CD4-positive, alpha-beta T cell (primary cell): ENCODE data around the gene TCTA. TPM values are rescaled to one million over a fixed set of nuclear protein-coding genes. Genes with fewer than 3 reads are reported as not detected.
"Not testable (repeated sequence)": the region's sequence is repeated elsewhere in the genome, so short reads cannot be mapped to it uniquely, and the experiment has no call there.

Source experiments
- ATAC-seq: fragments of 200-7000 bp; cut with Tn5 transposase; one replicate; pipeline ENCODE4 v1.10.0; 2022; ENCODE audit warnings: mild to moderate bottlenecking; ENCODE audit not compliant: poor library complexity
- CTCF ChIA-PET: fragments of 350-600 bp; sonication (Branson Sonifier 250); formaldehyde crosslinking; loops from one replicate; lab custom pipeline; 2021; ENCODE audit warnings: antibody characterized with exemption, inconsistent platforms; lab: Charles Lee
- POLR2A ChIA-PET: fragments of 350-600 bp; sonication (Branson Sonifier 250); formaldehyde crosslinking; loops from one replicate; lab custom pipeline; 2021; ENCODE audit warnings: antibody characterized with exemption, inconsistent platforms; lab: Charles Lee
- DNase-seq, 14 experiments: peaks; one replicate each; pipeline ENCODE4 v3.0.0-alpha.2; 2013 to 2020; ENCODE audit warnings: mixed read lengths in 2 of 14
- H3K27ac ChIP-seq, 2 donors: one replicate each; pipeline versions ENCODE4 v1.5.1 to v1.7.0; 2013; ENCODE audit warnings: low read length in 2 of 2, low read depth in 1 of 2, mild to moderate bottlenecking in 1 of 2
- H3K27me3 ChIP-seq, 2 experiments: 1 replicate in 1 of 2; 2 replicates in 1 of 2; pipeline versions ENCODE4 v1.6.1 to v1.7.0; 2013; ENCODE audit warnings: low read length in 2 of 2, control low read depth in 1 of 2, mild to moderate bottlenecking in 1 of 2, moderate library complexity in 1 of 2; ENCODE audit not compliant: insufficient read depth in 2 of 2, control insufficient read depth in 1 of 2
- H3K36me3 ChIP-seq: one replicate; pipeline ENCODE4 v1.6.1; 2013; ENCODE audit warnings: low read length, control low read depth; ENCODE audit not compliant: insufficient read depth
- H3K4me1 ChIP-seq: one replicate; pipeline ENCODE4 v1.6.1; 2013; ENCODE audit warnings: low read length, control low read depth; ENCODE audit not compliant: insufficient read depth
- H3K4me3 ChIP-seq: one replicate; pipeline ENCODE4 v1.5.1; 2013; ENCODE audit warnings: mild to moderate bottlenecking, low read length, moderate library complexity
- H3K9me3 ChIP-seq, 2 experiments: 1 replicate in 1 of 2; 2 replicates in 1 of 2; pipeline versions ENCODE4 v1.6.1 to v1.7.0; 2013; ENCODE audit warnings: low read length in 2 of 2, mild to moderate bottlenecking in 2 of 2, control low read depth in 1 of 2, moderate library complexity in 1 of 2; ENCODE audit not compliant: control insufficient read depth in 1 of 2, insufficient read depth in 1 of 2
- H3K27ac Mint-ChIP-seq: one replicate; pipeline ENCODE4 v1.8.0; 2020; ENCODE audit warnings: mixed read lengths
- H3K27me3 Mint-ChIP-seq: one replicate; pipeline ENCODE4 v1.8.0; 2021; ENCODE audit warnings: mixed read lengths
- H3K36me3 Mint-ChIP-seq: one replicate; pipeline ENCODE4 v1.8.0; 2021; ENCODE audit warnings: low read depth, mixed read lengths
- H3K4me1 Mint-ChIP-seq: one replicate; pipeline ENCODE4 v1.8.0; 2021; ENCODE audit warnings: low read depth, mixed read lengths
- H3K4me3 Mint-ChIP-seq: one replicate; pipeline ENCODE4 v1.8.0; 2020; ENCODE audit warnings: mild to moderate bottlenecking, mixed read lengths
- H3K9me3 Mint-ChIP-seq: one replicate; pipeline ENCODE4 v1.8.0; 2020; ENCODE audit warnings: mixed read lengths
- intact Hi-C, 2 experiments: fragments of 100-400 bp; cut with DNase I in 1 of 2; cut with micrococcal nuclease in 1 of 2; formaldehyde crosslinking; loops; one replicate each; pipeline versions ENCODE4 v1.15.1 to v1.9.0; 2023 to 2025; cut with DNase I, micrococcal nuclease
- total RNA-seq, 174 experiments: library from RNA in 2 of 174; stranded (reverse) in 2 of 174; gene quantifications; one replicate each; pipeline ENCODE4 v1.2.3 and lab custom pipeline; 2021 to 2026
- TF ChIP-seq, protein P1 (sequence below): fragments of 200-600 bp; IDR thresholded peaks from one replicate; pipeline ENCODE4 v1.8.0; 2022; ENCODE audit warnings: antibody characterized with exemption, mild to moderate bottlenecking

Gene TCTA
- total RNA-seq, 2 experiments from 2014 or later, result 21.4 to 22.0 TPM

DNA sequence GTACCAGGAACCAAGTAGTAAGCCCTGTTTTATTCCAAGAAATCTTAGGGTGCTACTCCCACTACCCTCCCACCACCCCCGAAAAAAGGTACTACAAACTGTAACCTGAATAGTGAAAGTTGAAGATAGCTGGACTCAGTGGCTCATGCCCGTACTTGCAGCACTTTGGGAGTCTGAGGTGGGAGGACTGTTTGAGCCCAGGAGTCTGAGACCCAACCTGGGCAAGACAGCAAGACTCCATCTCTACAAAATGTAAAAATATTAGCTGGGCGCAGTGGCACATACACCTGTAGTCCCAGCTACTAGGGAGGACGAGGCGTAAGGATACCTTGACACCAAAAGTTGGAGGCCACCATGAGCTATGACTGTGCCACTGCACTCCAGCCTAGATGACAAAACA lies 8.3 kb upstream of the TCTA start:
- peaks cover 22% of the 10 kb centered on the region for H3K36me3 ChIP-seq
- ChIA-PET POLR2A (interaction anchor here (0.6 to 1.1 kb wide), 3 partner anchors 8 to 23 kb away, joined by 3 to 4 read pairs (median 3); partner anchors contain the start of genes RHOA and TCTA), CTCF (interaction anchor here (0.7 kb wide), 1 partner anchor 443 kb away, joined by 3 read pairs; no protein-coding TSS in a partner anchor)
- no peaks in the 10 kb centered on the region for H3K27me3 ChIP-seq
- TF ChIP-seq, protein P1, sequence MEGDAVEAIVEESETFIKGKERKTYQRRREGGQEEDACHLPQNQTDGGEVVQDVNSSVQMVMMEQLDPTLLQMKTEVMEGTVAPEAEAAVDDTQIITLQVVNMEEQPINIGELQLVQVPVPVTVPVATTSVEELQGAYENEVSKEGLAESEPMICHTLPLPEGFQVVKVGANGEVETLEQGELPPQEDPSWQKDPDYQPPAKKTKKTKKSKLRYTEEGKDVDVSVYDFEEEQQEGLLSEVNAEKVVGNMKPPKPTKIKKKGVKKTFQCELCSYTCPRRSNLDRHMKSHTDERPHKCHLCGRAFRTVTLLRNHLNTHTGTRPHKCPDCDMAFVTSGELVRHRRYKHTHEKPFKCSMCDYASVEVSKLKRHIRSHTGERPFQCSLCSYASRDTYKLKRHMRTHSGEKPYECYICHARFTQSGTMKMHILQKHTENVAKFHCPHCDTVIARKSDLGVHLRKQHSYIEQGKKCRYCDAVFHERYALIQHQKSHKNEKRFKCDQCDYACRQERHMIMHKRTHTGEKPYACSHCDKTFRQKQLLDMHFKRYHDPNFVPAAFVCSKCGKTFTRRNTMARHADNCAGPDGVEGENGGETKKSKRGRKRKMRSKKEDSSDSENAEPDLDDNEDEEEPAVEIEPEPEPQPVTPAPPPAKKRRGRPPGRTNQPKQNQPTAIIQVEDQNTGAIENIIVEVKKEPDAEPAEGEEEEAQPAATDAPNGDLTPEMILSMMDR, result no peak
- Mint-ChIP-seq H3K9me3 (no peaks in the 10 kb centered on the region), H3K4me1 (peaks cover 69% of the 10 kb centered on the region), H3K36me3 (peaks cover 59% of the 10 kb centered on the region), H3K27me3 (no peaks in the 10 kb centered on the region), H3K4me3 (no peak overlapping the region), H3K27ac (no peak overlapping the region)
- H3K4me3 ChIP-seq, result no peak overlapping the region
- H3K27ac ChIP-seq, result no peak overlapping the region
- DNase-seq (no peak), ATAC-seq (no peak)
- intact Hi-C loops, result no loop called here
- H3K9me3 ChIP-seq, result no peaks in the 10 kb centered on the region
- H3K4me1 ChIP-seq, result peaks cover 63% of the 10 kb centered on the region

DNA sequence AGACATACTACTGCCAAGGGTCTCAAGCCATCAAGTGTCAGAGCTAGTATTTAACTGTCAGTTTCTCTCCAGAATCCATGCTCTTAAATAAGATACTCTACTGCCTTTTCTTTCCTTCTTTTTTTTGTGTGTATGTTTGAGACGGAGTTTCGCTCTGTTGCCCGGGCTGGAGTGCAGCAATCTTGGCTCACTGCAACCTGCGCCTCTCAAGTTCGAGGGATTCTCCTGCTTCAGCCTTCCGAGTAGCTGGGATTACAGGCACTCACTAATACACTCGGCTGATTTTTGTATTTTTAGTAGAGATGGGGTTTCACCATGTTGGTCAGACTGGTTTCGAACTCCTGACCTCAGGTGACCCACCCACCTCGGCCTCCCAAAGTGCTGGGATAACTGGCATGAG lies 6.7 kb upstream of the TCTA start:
- peaks cover 49% of the 10 kb centered on the region for H3K36me3 Mint-ChIP-seq
- DNase-seq, intact Hi-C loops, H3K9me3 Mint-ChIP-seq, H3K4me3 ChIP-seq, H3K9me3 ChIP-seq, ATAC-seq, H3K27me3 Mint-ChIP-seq, H3K4me3 Mint-ChIP-seq, H3K27me3 ChIP-seq: not testable (repeated sequence)
- Histone ChIP-seq H3K36me3 (peaks cover 20% of the 10 kb centered on the region), H3K27ac (peak overlapping the region in 1 of 2 donors; percentile 13), H3K4me1 (peaks cover 62% of the 10 kb centered on the region)
- POLR2A ChIA-PET, result interaction anchor here (0.7 to 1.2 kb wide), 3 partner anchors 19 to 749 kb away, joined by 3 read pairs; partner anchors contain the start of gene USP4
- CTCF ChIA-PET, result interaction anchor here (1.1 kb wide), 1 partner anchor 65 kb away, joined by 3 read pairs; no protein-coding TSS in a partner anchor
- peak overlapping the region; percentile 74 for H3K27ac Mint-ChIP-seq
- H3K4me1 Mint-ChIP-seq, result peaks cover 67% of the 10 kb centered on the region

DNA sequence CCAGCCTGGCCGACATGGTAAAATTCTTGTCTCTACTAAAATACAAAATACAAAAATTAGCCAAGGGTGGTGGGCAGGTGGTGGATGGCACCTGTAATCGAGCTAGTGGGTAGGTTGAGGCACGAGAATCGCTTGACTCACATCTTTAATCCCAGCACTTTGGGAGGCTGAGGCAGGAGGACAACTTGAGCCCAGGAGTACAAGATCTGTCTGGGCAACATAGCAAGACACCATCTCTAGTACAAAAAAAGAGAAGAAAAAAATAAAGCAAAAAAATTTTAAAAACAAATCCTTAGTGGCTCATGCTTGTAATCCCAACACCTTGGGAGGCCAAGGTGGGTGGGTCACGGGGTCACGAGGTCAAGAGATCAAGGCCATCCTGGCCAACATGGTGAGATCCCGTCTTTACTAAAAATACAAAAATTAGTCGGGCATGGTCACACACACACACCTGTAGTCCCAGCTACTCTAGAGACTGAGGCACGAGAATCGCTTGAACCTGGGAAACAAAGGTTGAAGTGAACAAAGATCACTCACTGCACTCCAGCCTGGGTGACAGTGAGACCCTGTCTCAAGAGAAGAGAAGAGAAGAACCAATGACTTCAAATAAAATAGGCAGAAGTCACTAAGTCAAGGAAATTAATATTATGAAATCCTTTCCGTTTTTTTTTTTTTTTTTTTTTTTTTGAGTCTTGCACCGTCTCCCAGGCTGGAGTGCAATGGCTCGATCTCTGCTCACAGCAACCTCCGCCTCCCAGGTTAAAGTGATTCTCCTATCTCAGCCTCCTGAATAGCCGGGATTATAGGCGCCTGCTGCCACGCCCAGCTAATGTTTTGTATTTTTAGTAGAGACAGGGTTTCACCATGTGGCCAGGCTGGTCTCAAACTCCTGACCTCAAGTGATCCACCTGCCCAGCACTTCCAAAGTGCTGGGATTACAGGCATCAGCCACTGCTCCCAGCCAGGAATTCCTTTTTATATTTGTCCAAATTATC lies 5.4 kb upstream of the TCTA start:
- ATAC-seq, result no peak
- CTCF ChIA-PET, result interaction anchor here (0.6 to 0.7 kb wide), 2 partner anchors 22 to 50 kb away, joined by 3 to 5 read pairs; partner anchors contain the start of gene NICN1
- Histone ChIP-seq H3K4me1 (peaks cover 53% of the 10 kb centered on the region), H3K4me3 (no peak overlapping the region), H3K9me3 (no peaks in the 10 kb centered on the region), H3K27me3 (no peaks in the 10 kb centered on the region), H3K36me3 (peaks cover 16% of the 10 kb centered on the region), H3K27ac (peak overlapping the region in 1 of 2 donors; percentile 9)
- TF ChIP-seq, protein P1, result no peak
- Mint-ChIP-seq H3K36me3 (peaks cover 46% of the 10 kb centered on the region), H3K9me3 (no peaks in the 10 kb centered on the region), H3K4me1 (peaks cover 63% of the 10 kb centered on the region), H3K4me3 (peak overlapping the region; percentile 68), H3K27me3 (no peaks in the 10 kb centered on the region), H3K27ac (peak overlapping the region; percentile 74)
- no peak for DNase-seq
- intact Hi-C loops, result no loop called here
- POLR2A ChIA-PET, result no interaction called here
